Activated T-cell treated with anti-CD3 and anti-CD28 coated beads, Interleukin-2, amount 50 U/mL, for 72 hours (primary cell): Measurements from ENCODE around the gene CEP164. TPM values are rescaled to one million over a fixed set of nuclear protein-coding genes. Genes with fewer than 3 reads are reported as not detected.

ENCODE experiments used
- ATAC-seq, 2 donors: fragments of 150-1000 bp; cut with Tn5 transposase; replicated peaks in 1 of 2; 2 replicates each; pipeline ENCODE4 v1.10.0; 2021; ENCODE audit warnings: moderate library complexity in 2 of 2, mild to moderate bottlenecking in 1 of 2
- DNase-seq, 2 donors: peaks; one replicate each; pipeline ENCODE4 v3.0.0; 2021 to 2022; ENCODE audit warnings: mixed read lengths in 1 of 2
- H3K27ac Mint-ChIP-seq: one replicate; pipeline ENCODE4 v1.8.0; 2022; ENCODE audit warnings: mild to moderate bottlenecking, moderate library complexity, mixed read lengths
- H3K27me3 Mint-ChIP-seq: one replicate; pipeline ENCODE4 v1.8.0; 2022; ENCODE audit warnings: low read depth, mixed read lengths
- H3K36me3 Mint-ChIP-seq, 2 donors: one replicate each; pipeline ENCODE4 v1.8.0; 2022; ENCODE audit warnings: mixed read lengths in 2 of 2, mild to moderate bottlenecking in 1 of 2; ENCODE audit not compliant: insufficient read depth in 2 of 2
- H3K4me1 Mint-ChIP-seq: one replicate; pipeline ENCODE4 v1.8.0; 2022; ENCODE audit warnings: low read depth, mixed read lengths
- H3K4me3 Mint-ChIP-seq, 2 donors: one replicate each; pipeline ENCODE4 v1.8.0; 2022; ENCODE audit warnings: mild to moderate bottlenecking in 2 of 2, mixed read lengths in 2 of 2, moderate library complexity in 2 of 2
- H3K9me3 Mint-ChIP-seq, 2 donors: one replicate each; pipeline ENCODE4 v1.8.0; 2022; ENCODE audit warnings: mixed read lengths in 2 of 2
- total RNA-seq, 2 donors: library from RNA; stranded (reverse); gene quantifications; one replicate each; pipeline ENCODE4 v1.2.3, GENCODE V29; 2022

Gene CEP164
- total RNA-seq, 2 donors from 2014 or later = 32.5 to 38.7 TPM

GRCh38 chr11:117457031-117457785 lies 129.6 kb downstream of the CEP164 start:
- no peak overlapping the region for H3K27ac Mint-ChIP-seq
- no peak for ATAC-seq
- H3K4me3 Mint-ChIP-seq = peak overlapping the region; percentile 39 to 61
- peaks cover 9 to 12% of the 10 kb centered on the region in 2 donors for H3K36me3 Mint-ChIP-seq
- DNase-seq = no peak
- H3K9me3 Mint-ChIP-seq = peaks cover 6 to 12% of the 10 kb centered on the region in 2 donors
- H3K27me3 Mint-ChIP-seq = peaks cover 10% of the 10 kb centered on the region
- peaks cover 24% of the 10 kb centered on the region for H3K4me1 Mint-ChIP-seq

- Mint-ChIP-seq H3K4me1 (peaks cover 24% of the 10 kb centered on the region), H3K4me3 (peak overlapping the region; percentile 37 to 42), H3K36me3 (peaks cover 9 to 12% of the 10 kb centered on the region in 2 donors), H3K27ac (no peak overlapping the region), H3K27me3 (peaks cover 10% of the 10 kb centered on the region), H3K9me3 (peaks cover 6 to 12% of the 10 kb centered on the region in 2 donors)
- ATAC-seq = peak; percentile 8 to 18
- no peak for DNase-seq
Observed at GRCh38 chr11:117457835-117458234, 130.2 kb downstream of the CEP164 start.

- Mint-ChIP-seq H3K9me3 (peaks cover 6 to 11% of the 10 kb centered on the region in 2 donors), H3K27me3 (peaks cover 10% of the 10 kb centered on the region), H3K27ac (no peak overlapping the region), H3K36me3 (peaks cover 9 to 12% of the 10 kb centered on the region in 2 donors), H3K4me3 (peak overlapping the region; percentile 37 to 42), H3K4me1 (peaks cover 24% of the 10 kb centered on the region)
- peak; percentile 62 to 67 for DNase-seq
- ATAC-seq = peak; percentile 55 to 63
Observed at GRCh38 chr11:117458275-117459122, 130.8 kb downstream of the CEP164 start.

GRCh38 chr11:117459123-117459978 lies 131.7 kb downstream of the CEP164 start:
- Mint-ChIP-seq H3K4me3 (no peak overlapping the region), H3K4me1 (peaks cover 24% of the 10 kb centered on the region), H3K9me3 (peaks cover 1 to 5% of the 10 kb centered on the region in 2 donors), H3K27me3 (peaks cover 5% of the 10 kb centered on the region), H3K27ac (no peak overlapping the region), H3K36me3 (peaks cover 5 to 7% of the 10 kb centered on the region in 2 donors)
- no peak for ATAC-seq
- DNase-seq = no peak

GRCh38 chr11:117459979-117460300 lies 132.3 kb downstream of the CEP164 start:
- Mint-ChIP-seq H3K36me3 (peaks cover 0 to 3% of the 10 kb centered on the region in 2 donors), H3K4me3 (no peak overlapping the region), H3K27me3 (no peaks in the 10 kb centered on the region), H3K27ac (no peak overlapping the region), H3K9me3 (peaks cover 0 to 2% of the 10 kb centered on the region in 2 donors), H3K4me1 (peaks cover 24% of the 10 kb centered on the region)
- ATAC-seq = no peak
- DNase-seq = no peak

- Mint-ChIP-seq H3K9me3 (no peaks in the 10 kb centered on the region), H3K4me1 (peaks cover 15% of the 10 kb centered on the region), H3K27ac (no peak overlapping the region), H3K4me3 (no peak overlapping the region), H3K36me3 (no peaks in the 10 kb centered on the region), H3K27me3 (no peaks in the 10 kb centered on the region)
- DNase-seq = no peak
- ATAC-seq = no peak
Observed at GRCh38 chr11:117461396-117462182, 133.9 kb downstream of the CEP164 start.

GRCh38 chr11:117462183-117462863 lies 134.7 kb downstream of the CEP164 start:
- H3K9me3 Mint-ChIP-seq = no peaks in the 10 kb centered on the region
- H3K4me1 Mint-ChIP-seq = peaks cover 13% of the 10 kb centered on the region
- H3K36me3 Mint-ChIP-seq = no peaks in the 10 kb centered on the region
- no peak overlapping the region for H3K27ac Mint-ChIP-seq
- ATAC-seq (no peak), DNase-seq (no peak)
- H3K4me3 Mint-ChIP-seq = no peak overlapping the region
- no peaks in the 10 kb centered on the region for H3K27me3 Mint-ChIP-seq

- DNase-seq = no peak
- no peak overlapping the region for H3K4me3 Mint-ChIP-seq
- no peaks in the 10 kb centered on the region for H3K36me3 Mint-ChIP-seq
- peaks cover 13% of the 10 kb centered on the region for H3K4me1 Mint-ChIP-seq
- no peak for ATAC-seq
- no peaks in the 10 kb centered on the region for H3K27me3 Mint-ChIP-seq
- H3K9me3 Mint-ChIP-seq = no peaks in the 10 kb centered on the region
- H3K27ac Mint-ChIP-seq = no peak overlapping the region
Observed at GRCh38 chr11:117462864-117463247, 135.2 kb downstream of the CEP164 start.

Other genes with a start within 250 kb of the CEP164 start
- gene SIK3, start 229.4 kb upstream of the CEP164 start, total RNA-seq = 10 to 100 TPM; 21.4 to 26.3 TPM
- gene PAFAH1B2, start 183.6 kb upstream of the CEP164 start, total RNA-seq = 10 to 100 TPM; 56.7 to 64.3 TPM
- gene SIDT2, start 149.1 kb upstream of the CEP164 start, total RNA-seq = 10 to 100 TPM; 32.0 to 40.3 TPM
- gene TAGLN, start 128.5 kb upstream of the CEP164 start, total RNA-seq = 1 to 10 TPM; 7.2 to 8.9 TPM
- 100 to 1,000 TPM; 139 to 147 TPM for gene PCSK7, start 95.8 kb upstream of the CEP164 start, total RNA-seq
- gene RNF214, start 95.2 kb upstream of the CEP164 start, total RNA-seq = 10 to 100 TPM; 30.7 to 33.5 TPM
- gene BACE1-AS, start 36.5 kb upstream of the CEP164 start, total RNA-seq = 1 to 10 TPM; 9.6 to 9.9 TPM
- 1 to 10 TPM; 1.1 TPM for gene BACE1, start 11.6 kb upstream of the CEP164 start, total RNA-seq